Cardiac fibroblast (primary cell): ENCODE data around the gene MCAT.

Experiments used
- DNase-seq, 2 donors: peaks; one replicate each; pipeline versions ENCODE4 v3.0.0 to v3.0.0-alpha.2; 2010; ENCODE audit warnings: low read depth in 2 of 2
- H3K4me3 ChIP-seq, 2 donors: replicated peaks in 1 of 2; 1 replicate in 1 of 2; 2 replicates in 1 of 2; pipeline ENCODE4 v1.5.1; 2011; ENCODE audit warnings: low read depth in 2 of 2, low read length in 2 of 2, mild to moderate bottlenecking in 2 of 2, moderate library complexity in 1 of 2
- CTCF ChIP-seq: IDR thresholded peaks from one replicate; pipeline ENCODE4 v1.5.1; 2011; ENCODE audit warnings: low read depth, mild to moderate bottlenecking, low read length, inconsistent platforms

MCAT gene

GRCh38 chr22:43134553-43134952 is 8.6 kb downstream of the MCAT start:
- H3K4me3 ChIP-seq, result no peak overlapping the region
- no peak for TF ChIP-seq CTCF

DNA sequence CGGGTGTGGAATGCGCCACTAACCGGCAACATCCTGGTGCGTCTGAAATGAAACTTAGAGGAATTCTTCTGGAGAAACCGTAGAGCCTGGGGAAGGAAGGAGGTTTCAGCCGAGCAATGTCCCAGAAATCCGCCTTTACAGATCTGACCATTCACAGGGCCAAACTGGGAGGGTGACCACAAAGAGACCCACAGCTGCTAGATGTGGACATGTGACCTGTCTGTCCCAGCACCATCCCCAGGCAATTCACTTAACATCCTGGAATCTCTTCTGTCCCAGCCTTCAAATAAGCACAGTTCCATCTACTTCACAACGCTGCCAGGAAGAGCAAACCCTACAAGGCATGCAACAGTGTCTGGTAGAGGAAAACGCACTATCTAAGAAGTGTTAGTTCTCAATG is 9.8 kb downstream of the MCAT start:
- no peak overlapping the region for H3K4me3 ChIP-seq
- TF ChIP-seq CTCF, result no peak
- DNase-seq, result no peak

More at GRCh38 chr22:43134553-43134952, 8.6 kb downstream of the MCAT start:
- DNase-seq, result no peak

DNA sequence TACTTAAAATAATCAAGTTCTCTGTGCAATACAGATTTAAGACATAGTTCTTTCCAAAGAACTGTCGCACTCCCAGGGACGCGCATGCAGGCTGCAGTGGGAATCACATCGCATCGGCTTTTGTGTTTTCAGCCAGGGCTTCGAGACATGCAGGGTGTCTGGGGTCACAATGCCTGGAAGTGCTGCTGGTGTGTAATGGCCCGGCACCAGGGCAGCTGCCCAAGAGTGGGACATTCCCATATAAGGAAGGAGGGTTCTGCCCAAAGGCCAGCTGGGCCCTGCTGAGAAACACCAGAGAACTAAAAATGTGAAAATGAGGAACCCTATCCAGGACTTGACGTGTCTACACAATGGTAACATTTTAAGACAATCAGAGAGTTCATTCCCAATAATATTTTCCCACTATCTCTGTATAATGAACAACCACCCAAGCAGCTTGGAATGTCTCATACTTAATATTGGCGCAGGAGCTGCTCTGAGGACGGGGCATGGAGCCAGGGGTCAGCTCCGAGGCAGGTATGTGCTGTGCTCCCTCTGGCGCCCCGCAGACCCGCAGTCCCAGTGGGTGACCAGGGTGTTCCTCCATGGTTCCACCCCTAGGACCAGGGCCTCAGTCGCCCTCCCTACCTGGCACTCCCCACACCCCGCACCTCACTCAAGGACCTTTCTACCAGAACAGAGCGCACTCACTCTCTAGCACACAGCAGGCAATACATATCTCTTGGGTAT is 11.3 kb downstream of the MCAT start:
- TF ChIP-seq CTCF, result no peak
- H3K4me3 ChIP-seq, result no peak overlapping the region
- DNase-seq, result no peak

GRCh38 chr22:43129426-43130425 is 13.5 kb downstream of the MCAT start:
- H3K4me3 ChIP-seq, result no peak overlapping the region
- TF ChIP-seq CTCF, result no peak
- no peak for DNase-seq

DNA sequence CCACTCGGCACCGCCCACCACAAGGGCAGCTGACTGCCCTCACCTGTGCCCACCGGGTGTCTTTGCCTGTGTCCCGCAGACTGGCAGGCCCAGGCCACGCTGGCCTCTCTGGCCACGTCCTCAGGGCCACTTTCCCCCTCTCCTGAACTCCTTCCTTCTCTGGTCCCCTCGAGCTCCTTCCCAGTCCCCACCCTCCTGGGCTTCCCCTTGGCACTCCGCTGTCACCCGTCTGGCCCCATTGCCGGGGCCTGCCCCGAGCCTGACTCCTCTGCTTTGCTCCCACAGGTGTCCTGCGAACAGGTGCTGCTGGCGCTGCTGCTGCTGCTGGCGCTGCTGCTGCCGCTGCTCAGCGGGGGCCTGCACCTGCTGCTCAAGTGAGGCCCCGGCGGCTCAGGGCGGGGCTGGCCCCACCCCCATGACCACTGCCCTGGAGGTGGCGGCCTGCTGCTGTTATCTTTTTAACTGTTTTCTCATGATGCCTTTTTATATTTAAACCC is 14.2 kb downstream of the MCAT start:
- TF ChIP-seq CTCF, result no peak
- no peak overlapping the region for H3K4me3 ChIP-seq
- no peak for DNase-seq

- TF ChIP-seq CTCF, result no peak
- H3K4me3 ChIP-seq, result no peak overlapping the region
- DNase-seq, result no peak
These were observed 15.1 kb downstream of the MCAT start for GRCh38 chr22:43128116-43128515.
